NCI-H1105 (cell line): ENCODE measurements around the gene RBM10.
"Not testable (repeated sequence)": the region's sequence is repeated elsewhere in the genome, so short reads cannot be mapped to it uniquely, and the experiment has no call there.

Experiments used
- DNase-seq: peaks from one replicate; lab custom pipeline; 2025; lab: John Stamatoyannopoulos, UW

Gene RBM10

GRCh38 chrX:47144626-47145394, at the start of gene RBM10, which contains the start of gene NDUFB11:
RBM10 (plus strand) TSS chrX:47145221; CDS start chrX:47147482, 2,261 bp downstream.
NDUFB11 (minus strand) TSS chrX:47144702; CDS start chrX:47144679, 23 bp downstream.
- DNase-seq = peak; percentile 87

GRCh38 chrX:47097018-47097417, 48.0 kb upstream of the RBM10 start:
- DNase-seq = no peak

- DNase-seq = no peak
Observed at GRCh38 chrX:47098338-47099094, 46.5 kb upstream of the RBM10 start.

GRCh38 chrX:47101206-47101605, 43.8 kb upstream of the RBM10 start:
- no peak for DNase-seq

GRCh38 chrX:47110936-47111615, 33.9 kb upstream of the RBM10 start:
- DNase-seq = not testable (repeated sequence)

- no peak for DNase-seq
Observed at GRCh38 chrX:47112316-47112954, 32.6 kb upstream of the RBM10 start.

GRCh38 chrX:47116551-47117110, 28.4 kb upstream of the RBM10 start:
- DNase-seq = not testable (repeated sequence)

- DNase-seq = not testable (repeated sequence)
Observed at GRCh38 chrX:47124466-47124865, 20.6 kb upstream of the RBM10 start.

GRCh38 chrX:47129157-47129898, 15.7 kb upstream of the RBM10 start:
- peak; percentile 84 for DNase-seq

GRCh38 chrX:47129899-47130358, 15.1 kb upstream of the RBM10 start:
- DNase-seq = no peak

GRCh38 chrX:47133493-47133892, 11.5 kb upstream of the RBM10 start:
- DNase-seq = no peak

GRCh38 chrX:47135650-47136049, 9.4 kb upstream of the RBM10 start:
- DNase-seq = not testable (repeated sequence)

GRCh38 chrX:47138171-47138570, 6.8 kb upstream of the RBM10 start:
- DNase-seq = no peak

- peak; percentile 17 for DNase-seq
Observed at GRCh38 chrX:47143894-47144625, 961 bp upstream of the RBM10 start.

- peak; percentile 20 for DNase-seq
Observed at GRCh38 chrX:47145395-47146120, 537 bp downstream of the RBM10 start.

- DNase-seq = peak; percentile 19
Observed at GRCh38 chrX:47146121-47146935, 1.3 kb downstream of the RBM10 start.

- no peak for DNase-seq
Observed at GRCh38 chrX:47146936-47147859, 2.2 kb downstream of the RBM10 start.
